HG03039 (cell line): ENCODE measurements around the gene WWTR1.

Source experiments
- ATAC-seq: cut with Tn5 transposase; IDR thresholded peaks from one replicate; pipeline ENCODE4 v1.9.1; 2021; ENCODE audit warnings: mild to moderate bottlenecking, moderate library complexity; ENCODE audit not compliant: unreplicated experiment

WWTR1 gene

DNA sequence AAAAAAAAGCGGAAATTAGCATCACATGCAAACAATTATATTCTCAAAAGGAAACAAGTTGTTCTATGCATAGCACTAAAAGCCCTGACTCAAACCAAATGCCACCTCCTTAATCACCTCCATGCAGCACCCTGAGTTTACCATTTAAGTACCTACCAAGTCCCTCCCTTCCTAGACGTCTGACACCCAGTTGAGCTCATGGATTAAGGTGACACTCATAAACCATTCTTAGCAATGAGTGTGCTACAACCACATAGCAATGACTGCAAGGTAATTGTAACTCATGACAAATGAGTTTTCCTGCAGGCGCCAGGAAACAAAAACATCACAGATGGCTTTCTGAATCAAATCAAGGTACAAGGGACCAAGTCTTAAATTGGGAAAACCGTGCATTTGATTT is 32.0 kb downstream of the WWTR1 start:
- ATAC-seq, result no peak

DNA sequence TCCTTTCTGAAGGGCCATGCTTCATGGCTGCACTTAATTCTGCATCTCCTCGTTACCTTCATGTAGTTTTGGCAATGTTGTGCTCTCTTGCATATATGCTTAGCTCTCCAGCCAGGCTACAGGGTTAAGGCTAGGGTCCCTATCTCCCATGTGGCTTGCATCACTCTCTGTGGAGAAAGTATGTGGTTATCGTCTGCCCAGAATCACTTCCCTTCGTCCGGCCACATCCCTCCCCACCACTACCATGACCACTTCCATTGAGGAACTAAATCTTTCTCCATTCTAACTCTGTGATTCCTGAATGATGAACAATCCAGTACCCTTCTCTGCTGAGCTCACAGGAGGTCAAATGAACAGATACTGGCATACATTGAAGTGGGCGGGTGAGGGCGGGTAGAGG is 34.0 kb downstream of the WWTR1 start:
- ATAC-seq, result no peak

DNA sequence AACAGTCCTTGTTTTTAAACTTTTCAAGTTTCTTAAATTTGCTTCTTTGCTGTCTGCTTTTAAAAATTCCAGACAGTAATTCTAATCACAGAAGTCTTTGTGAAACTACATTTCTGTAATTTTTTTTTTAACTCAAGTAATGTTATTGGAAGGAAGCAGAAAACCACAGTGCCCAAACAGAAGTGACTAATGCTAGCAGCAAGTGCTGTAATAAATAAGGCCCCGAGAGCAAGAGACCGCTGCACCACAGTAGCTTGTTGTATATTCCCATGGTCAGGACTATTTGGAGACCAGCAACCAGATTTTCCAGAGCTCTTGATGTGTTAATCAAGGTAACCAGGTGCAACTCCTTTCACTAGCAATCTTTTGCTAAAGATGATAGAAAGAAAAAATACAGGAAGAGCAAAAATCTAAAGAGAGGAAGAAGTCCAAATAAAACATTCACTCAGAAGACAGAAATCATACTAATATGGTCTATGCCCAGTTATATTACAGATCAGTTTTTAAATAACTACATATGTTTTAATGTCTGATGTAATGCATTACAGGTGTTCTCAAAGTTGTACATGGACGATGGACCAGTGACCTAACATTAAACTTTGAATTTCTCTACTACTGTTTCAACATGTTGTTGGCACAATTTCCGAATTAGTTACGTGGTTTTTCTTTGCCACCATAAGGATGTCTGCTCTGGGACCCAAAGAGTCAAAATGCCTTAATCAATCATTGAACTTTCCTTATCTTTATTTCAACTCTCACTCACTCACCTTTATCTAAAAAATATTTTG is 36.4 kb downstream of the WWTR1 start:
- no peak for ATAC-seq

DNA sequence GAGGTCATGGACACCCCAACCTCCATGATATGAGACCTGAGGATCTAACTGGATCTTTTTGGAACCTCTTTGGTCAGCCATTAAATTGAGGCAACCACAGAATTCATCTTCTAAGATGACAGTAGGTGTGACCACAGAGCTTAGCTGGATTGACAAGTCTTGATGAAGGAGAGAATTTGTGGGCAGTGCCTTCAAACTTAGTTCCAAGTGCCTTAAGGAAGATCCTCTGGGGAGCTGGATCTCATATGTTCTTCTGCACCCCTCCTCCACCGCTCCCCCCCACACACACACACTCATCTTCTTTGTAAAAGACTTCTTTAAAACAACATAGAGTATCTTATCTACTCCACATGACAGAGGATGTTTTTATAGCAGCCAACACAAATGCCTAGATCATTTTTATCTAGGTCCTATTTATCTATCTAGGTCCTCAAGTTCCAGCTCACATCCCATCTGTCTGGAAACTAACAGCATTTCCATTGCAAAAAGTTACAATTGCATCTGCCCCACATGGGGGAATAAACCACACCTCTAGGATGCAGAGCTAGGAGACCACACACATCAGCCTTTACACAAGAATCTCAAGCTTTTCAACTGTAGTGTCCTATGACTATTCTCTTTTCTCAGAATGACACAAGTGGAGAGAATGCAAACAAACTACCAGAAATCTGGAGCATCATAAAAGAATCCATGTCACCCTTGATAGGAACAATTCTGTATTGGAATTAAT is 37.4 kb downstream of the WWTR1 start:
- no peak for ATAC-seq

DNA sequence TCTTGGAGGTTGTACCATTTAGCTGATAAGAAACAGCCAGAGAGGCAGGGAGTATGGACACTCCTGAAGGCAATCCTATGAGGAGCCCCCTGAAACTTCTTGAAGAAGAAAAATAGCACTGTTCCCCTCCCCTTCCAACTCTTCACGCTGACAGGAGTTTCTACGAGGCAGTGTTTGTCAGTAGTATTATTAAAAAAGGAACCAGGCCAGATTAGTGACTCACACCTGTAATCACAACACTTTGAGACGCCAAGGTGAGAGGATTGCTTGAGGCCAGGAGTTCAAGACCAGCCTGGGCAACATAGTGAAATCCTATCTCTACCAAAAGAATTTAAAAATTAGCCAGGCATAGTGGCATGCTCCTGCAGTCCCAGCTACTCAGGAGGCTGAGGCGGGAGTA is 38.7 kb downstream of the WWTR1 start:
- no peak for ATAC-seq

DNA sequence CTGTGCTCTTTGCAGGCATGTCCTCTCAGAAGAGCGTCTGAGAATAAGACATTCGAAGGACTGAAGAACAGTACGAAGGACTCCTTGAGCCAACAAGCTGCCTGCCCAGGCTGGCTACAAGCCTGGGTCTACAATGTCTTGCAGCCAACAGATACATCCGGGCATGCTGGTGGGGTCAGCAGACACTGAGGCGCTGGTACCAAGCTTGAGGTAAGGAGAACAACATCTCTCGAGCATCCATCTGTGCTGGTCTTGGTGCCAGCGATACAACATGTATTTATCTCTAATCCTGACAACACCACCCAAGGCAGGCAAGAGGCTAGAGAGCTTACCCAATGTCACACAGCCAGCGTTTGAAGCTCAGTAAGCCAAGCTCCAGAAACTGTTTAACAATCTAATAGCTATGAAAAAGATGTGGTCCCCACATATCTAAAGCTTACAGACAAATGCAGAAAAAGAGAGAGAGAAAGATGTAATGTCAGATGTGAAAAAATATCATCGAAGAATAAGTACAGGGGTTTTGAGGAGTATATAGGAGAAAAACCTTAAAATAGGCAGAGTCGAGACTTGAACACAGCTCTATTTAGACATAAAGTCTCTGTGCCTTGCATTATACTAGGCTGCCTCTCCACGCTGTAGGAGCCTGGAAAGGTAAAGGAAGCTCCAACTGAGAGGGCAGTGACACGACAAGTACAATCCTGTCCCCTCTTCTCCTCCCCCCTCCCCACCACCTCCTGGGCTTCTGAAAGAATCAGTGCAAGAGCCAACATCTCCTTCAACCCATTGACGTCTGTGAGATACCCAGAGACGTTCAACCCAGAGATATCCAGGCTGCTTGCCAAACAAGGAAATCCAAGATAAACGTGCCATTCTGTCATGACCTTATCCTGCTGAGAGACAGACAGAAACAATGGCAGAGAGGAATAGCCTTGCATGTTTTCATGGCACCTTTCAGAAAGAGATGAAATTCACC is 39.4 kb downstream of the WWTR1 start:
- ATAC-seq, result no peak

DNA sequence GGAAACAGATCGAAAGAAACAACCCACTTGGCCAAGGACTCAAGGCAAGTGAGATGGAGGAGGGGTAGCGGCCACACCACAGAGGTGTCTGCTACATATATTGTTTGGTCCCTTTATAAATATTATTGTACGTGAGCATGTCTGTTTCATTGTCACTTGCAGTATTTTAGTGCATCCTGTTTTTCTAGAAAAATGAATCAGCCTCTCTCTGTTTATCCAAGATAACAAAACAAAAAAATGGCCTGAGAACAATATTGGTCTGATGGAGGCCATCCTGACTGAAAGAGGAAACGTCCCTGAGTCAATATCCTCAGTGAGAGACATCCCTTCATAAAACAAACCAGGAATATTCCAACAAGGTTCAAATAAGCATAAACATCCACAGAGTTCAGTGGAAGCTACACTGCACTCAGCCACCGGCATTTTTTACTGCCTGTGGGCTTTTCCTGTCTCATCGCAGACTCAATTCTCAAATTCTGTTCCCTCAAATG is 42.0 kb downstream of the WWTR1 start:
- no peak for ATAC-seq

DNA sequence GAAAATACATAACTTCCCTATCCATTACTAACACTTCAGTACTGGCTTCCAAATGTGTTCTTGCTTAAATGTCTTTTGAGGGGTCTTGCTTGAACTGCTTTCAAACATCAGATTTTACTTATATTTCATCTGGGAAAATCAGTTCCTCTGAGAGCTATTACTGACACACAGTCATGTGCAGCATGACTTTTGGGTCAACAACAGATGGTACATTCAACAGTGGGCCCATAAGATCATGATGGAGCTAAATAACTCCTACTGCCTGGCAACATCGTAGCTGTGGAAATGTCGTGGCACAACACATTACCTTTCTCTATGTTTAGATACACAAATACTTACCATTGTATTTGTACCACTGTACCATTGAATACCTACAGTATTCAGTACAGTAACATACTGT is 43.8 kb downstream of the WWTR1 start:
- ATAC-seq, result no peak

DNA sequence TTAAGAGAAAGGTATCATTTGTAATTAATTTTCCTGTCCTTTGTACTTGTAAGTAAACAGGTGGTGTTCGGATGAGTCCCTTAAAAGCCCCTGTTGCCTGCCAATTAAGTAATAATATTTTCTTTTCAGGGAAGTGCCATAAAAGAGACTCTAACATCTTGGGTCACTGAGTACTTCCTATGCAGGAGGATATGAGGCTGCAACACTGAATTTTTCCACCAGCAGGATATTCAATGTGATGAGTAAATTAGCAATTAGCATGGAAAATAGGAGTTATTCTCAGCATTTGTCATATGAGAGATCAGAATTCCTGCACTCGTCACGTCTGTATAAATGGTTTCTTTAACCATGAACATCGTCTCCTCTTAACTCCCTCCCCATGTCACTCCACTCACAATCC is 45.4 kb downstream of the WWTR1 start:
- ATAC-seq, result no peak

DNA sequence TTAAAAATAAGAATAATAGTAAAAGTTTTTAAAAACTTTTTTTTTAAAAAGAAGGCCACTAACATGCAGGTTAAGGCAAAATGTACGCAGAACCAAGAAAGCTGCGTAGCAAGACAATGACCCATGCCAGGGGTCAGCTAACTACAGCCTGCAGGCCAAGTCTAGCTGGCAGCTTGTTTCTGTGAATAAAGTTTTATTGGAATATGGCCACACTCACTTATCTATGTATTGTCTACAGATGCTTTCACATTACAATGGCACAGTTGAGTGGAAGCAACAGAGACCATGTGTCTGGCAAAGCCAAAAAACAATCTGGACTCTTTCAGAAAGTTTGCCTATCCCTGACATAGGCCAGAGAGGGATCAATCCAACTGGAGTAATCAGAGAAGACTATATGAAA is 46.7 kb downstream of the WWTR1 start:
- no peak for ATAC-seq

DNA sequence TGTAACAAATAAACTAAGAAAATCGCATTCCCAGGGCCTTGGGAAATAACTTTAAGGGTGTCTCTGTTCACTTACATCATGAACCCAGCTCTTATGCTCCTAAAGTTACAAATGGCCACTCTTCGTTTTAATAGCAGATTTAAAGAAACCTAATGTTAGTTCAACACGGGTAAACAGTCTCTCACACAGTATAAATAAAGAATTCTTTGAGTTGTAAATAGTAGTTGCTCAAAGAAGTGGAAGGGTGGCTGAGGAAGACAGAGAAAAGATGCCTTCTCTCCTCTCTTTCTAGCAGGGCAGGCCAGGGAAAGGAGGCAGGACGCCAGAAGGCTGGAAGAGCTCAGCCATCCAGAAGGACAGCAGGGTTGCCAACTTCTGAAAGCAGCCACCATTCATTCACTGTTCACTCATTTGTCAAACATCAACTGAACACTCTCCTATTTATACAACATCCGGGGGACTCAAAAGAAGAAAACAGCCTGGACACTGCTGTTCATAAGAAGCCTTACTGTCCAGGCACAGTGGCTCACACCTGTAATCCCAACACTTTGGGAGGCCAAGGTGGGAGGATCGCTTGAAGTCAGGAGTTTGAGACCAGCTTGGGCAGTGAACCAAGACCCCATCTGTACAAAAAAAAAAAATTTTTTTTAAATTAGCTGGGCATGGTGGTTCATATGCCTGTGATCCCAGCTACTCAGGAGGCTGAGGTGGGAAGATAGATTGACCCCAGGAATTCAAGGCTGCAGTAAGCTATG is 47.3 kb downstream of the WWTR1 start:
- ATAC-seq, result no peak

DNA sequence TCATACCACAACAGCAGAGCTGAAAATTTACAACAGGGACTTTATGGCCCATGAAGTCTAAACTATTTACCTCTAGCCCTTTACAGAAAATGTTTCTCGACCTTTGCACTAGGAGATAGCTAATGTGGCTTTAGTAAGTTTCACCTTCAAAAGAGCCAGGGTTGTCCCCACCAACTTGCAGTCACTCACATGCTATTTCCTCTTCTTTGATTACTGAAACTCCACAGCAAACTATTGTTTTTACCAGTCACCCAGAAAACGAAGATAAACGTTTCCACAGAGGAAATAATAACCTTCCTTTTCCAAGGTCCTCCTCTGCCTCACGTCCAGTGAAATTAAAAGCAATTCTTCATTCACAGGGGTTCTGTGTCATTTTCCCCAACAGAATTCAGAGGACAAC is 48.2 kb downstream of the WWTR1 start:
- ATAC-seq, result peak; percentile 78

DNA sequence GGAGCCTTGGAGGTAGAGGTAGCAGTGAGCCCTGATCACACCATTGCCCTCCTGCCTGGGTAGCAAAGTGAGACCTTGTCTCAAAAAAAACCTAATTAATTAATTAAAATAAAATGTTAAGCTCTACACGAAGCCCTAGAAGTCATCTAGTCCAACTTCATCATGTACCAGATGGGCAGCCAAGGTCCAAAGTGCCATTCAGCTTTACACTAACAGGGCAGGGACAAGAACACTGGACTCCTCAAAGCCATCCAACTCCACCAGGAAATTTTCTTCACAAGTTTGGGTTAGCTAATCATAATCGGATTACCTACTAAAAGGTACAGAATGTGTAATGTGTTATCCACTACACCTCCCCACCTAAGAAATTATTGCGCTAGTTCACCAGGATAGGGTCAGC is 48.8 kb downstream of the WWTR1 start:
- ATAC-seq, result no peak

DNA sequence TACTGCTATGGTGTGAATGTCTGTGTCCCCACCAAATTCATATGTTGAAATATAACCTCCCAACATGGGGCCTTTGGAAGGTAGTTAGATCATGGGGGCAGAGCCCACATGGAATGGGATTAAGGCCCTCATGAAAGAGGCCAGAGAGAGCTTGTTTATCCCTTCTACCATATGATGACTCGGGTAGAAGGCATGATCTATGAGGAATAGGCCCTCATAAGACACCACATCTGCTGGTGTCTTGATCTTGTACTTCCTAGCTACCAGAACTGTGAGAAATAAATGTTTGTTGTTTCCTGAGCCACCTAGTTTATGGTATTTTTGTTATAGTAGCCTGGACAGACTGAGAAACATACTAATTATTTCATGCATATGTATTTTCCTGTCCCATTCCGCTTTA is 51.9 kb downstream of the WWTR1 start:
- no peak for ATAC-seq

DNA sequence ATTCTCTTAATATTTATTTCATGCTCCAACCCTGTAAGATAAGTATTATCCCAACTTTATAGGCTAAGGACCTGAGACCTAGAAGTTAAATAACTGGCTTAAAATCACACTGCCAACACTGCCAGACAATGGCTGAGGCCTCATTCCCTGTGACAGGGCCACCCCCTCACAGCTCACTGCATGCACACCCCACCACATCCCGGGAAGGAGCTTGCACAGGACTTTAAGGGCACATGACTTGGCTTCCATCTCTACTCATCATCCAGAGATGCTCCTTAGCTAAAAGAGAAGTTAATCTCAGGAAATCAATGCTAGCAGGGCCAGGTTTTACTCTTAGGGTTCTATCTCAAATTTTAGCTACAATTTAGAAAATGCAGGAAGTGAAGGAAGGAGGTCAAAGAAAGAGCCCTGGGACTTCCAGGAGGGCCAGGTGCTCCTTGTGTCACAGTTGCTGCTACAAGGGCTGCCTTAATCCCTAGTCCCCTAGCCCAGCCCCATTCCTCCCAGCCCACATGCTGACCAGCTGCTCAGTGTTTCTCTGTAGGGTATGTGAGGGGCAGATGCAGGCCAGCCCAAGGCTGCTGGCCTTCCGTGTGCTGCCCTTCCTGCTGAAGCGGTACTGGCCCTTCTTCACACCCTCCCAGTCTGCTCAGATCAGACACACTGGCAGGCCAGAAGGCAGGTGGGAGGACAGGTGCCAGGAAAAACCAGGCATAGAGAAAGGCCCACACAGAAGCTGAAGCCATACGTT is 53.5 kb downstream of the WWTR1 start:
- ATAC-seq, result no peak

DNA sequence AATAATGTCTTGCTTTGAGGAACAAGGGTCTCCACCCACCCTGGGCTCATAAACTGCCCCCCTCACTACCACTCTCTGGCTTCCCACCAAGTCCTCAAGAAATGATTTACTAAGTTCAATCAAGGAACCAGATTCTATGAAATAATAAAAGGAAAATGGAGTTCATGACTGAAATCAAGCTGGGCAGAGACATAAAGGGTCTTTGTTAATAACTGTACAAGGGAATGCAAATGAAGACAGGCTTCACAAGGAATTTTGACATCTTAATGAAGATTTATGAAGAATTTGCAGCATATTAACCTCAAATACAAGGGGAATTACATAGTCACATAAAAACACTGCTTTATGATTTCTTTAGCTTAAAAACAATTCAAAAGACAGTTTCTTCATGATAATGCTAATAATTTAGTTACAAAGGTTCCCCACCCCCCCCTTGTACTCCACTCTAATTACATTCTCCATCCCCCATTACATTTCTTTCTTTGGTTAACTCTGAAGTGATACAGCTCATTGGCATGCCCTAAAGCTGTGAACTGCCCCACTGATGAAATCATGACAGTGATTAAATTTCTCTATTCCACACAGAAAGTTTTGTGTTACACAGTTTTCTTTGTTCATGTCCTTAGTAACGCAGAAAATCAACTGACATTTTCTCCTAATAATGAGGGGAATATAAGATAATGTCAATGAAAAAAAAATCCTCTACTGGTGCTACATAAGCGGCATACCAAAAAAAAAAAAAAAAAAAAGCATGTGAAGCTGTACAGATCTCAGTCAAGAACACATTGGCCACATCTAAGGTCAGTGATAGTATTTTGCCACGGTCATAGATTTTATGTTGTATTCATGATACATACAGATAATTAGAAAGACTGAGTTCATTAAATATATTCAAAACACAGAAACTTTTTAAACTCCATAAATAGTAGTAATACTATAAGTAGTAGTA is 54.4 kb downstream of the WWTR1 start:
- no peak for ATAC-seq

DNA sequence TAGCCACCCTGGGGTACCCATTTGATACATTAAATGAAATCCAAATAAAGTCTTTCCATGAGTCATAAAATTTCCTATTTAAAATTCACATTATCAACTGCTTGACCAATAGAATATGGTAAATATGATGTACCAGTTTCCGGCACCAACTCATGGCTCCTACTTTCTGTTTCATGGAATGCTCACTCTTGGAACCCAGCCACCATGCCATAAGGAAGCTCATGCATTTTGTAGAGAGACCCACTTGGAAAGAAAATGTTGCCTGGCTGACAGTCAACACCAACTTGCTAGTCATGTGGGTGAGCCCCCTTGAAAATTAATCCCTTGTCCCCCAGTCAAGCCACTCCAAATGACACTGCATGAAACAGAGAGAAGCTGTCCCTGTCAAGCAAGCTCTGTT is 57.2 kb downstream of the WWTR1 start:
- no peak for ATAC-seq

DNA sequence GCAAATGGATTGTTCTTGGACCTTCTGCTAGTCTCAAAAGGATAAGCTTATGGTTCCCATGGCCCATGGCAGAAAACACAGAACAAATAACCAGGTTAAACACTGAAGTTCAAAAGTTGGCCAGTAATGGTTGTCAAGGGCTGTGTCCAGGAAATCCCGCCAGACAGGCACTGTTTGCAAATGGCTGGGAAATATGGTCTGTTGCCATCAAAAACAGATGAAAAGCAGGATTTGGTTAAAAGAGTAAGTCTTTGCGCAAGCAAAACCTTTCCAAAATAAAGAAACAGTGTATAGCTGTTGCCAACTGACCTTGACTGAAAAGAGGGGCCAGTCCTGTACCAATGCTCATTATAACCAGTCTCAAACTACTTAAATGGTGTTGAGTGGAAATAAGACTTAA is 58.6 kb downstream of the WWTR1 start:
- ATAC-seq, result no peak
